ENCODE measurements around the gene QRICH1.

QRICH1 gene

GRCh38 chr3:48993834-48994233 lies 100.0 kb downstream of the QRICH1 start:
- no peak for DNase-seq

- no peak for DNase-seq
Observed at GRCh38 chr3:48991851-48992545, 101.9 kb downstream of the QRICH1 start.

GRCh38 chr3:48990636-48991469 lies 103.0 kb downstream of the QRICH1 start:
- peak; percentile 14 for DNase-seq

- DNase-seq: peak; percentile 95
Observed at GRCh38 chr3:48989796-48990635, 103.9 kb downstream of the QRICH1 start, which contains the start of gene P4HTM. P4HTM (plus strand) TSS chr3:48990241; CDS start chr3:48990257, 16 bp downstream.

GRCh38 chr3:48989126-48989795 lies 104.6 kb downstream of the QRICH1 start:
- DNase-seq: no peak

- no peak for DNase-seq
Observed at GRCh38 chr3:48985831-48986376, 108.0 kb downstream of the QRICH1 start.

- no peak for DNase-seq
Observed at GRCh38 chr3:48984663-48985062, 109.2 kb downstream of the QRICH1 start.

- no peak for DNase-seq
Observed at GRCh38 chr3:48983096-48983495, 110.8 kb downstream of the QRICH1 start.

GRCh38 chr3:48982686-48983085 lies 111.2 kb downstream of the QRICH1 start:
- DNase-seq: no peak

GRCh38 chr3:48982016-48982415 lies 111.9 kb downstream of the QRICH1 start:
- DNase-seq: no peak

GRCh38 chr3:48980295-48980694 lies 113.6 kb downstream of the QRICH1 start:
- no peak for DNase-seq

All from fibroblast of skin of right biceps (primary cell).